Muscle layer of duodenum (tissue), 2 donors: ENCODE measurements around the gene UNC45B.
A peak's percentile ranks its signal among the peaks of the same experiment; 100 is the strongest.
"Not testable (repeated sequence)": the region's sequence is repeated elsewhere in the genome, so short reads cannot be mapped to it uniquely, and the experiment has no call there.

Experiments
- H3K27ac ChIP-seq: one replicate; pipeline ENCODE4 v1.7.0; 2013; ENCODE audit warnings: mild to moderate bottlenecking, low read length
- H3K27me3 ChIP-seq: one replicate; pipeline ENCODE4 v1.7.0; 2013; ENCODE audit warnings: low read depth, mild to moderate bottlenecking, control low read depth, low read length
- H3K36me3 ChIP-seq, 2 donors: one replicate each; pipeline ENCODE4 v1.7.0; 2013; ENCODE audit warnings: low read length in 2 of 2, control low read depth in 1 of 2, mild to moderate bottlenecking in 1 of 2; ENCODE audit not compliant: insufficient read depth in 2 of 2, control insufficient read depth in 1 of 2
- H3K4me1 ChIP-seq, 2 donors: one replicate each; pipeline ENCODE4 v1.7.0; 2013; ENCODE audit warnings: low read length in 2 of 2, mild to moderate bottlenecking in 2 of 2, control low read depth in 1 of 2, moderate library complexity in 1 of 2; ENCODE audit not compliant: insufficient read depth in 2 of 2, control insufficient read depth in 1 of 2
- H3K4me3 ChIP-seq, 2 donors: one replicate each; pipeline ENCODE4 v1.7.0; 2013; ENCODE audit warnings: low read length in 2 of 2, low read depth in 1 of 2, mild to moderate bottlenecking in 1 of 2
- H3K9me3 ChIP-seq, 2 donors: one replicate each; pipeline ENCODE4 v1.7.0; 2013; ENCODE audit warnings: low read length in 2 of 2, control low read depth in 1 of 2, mild to moderate bottlenecking in 1 of 2; ENCODE audit not compliant: control insufficient read depth in 1 of 2
- donor health status: healthy.

Gene UNC45B

GRCh38 chr17:35147375-35147905 is at the start of gene UNC45B:
Gene UNC45B (plus strand): TSS chr17:35147817. CDS start chr17:35148264, 447 bp downstream.
- H3K9me3 ChIP-seq, result no peaks in the 10 kb centered on the region
- no peaks in the 10 kb centered on the region for H3K36me3 ChIP-seq
- no peak within 1 kb of the TSS for H3K4me3 ChIP-seq
- no peak within 1 kb of the TSS for H3K27ac ChIP-seq
- no peaks in the 10 kb centered on the region for H3K4me1 ChIP-seq
- H3K27me3 ChIP-seq, result no peaks in the 10 kb centered on the region

- Histone ChIP-seq H3K4me3 (no peak overlapping the region), H3K27ac (no peak overlapping the region), H3K9me3 (no peaks in the 10 kb centered on the region), H3K4me1 (no peaks in the 10 kb centered on the region), H3K36me3 (peaks cover 10 to 38% of the 10 kb centered on the region in 2 donors), H3K27me3 (no peaks in the 10 kb centered on the region)
Observed at GRCh38 chr17:35099908-35100307, 47.7 kb upstream of the UNC45B start.

- no peak overlapping the region for H3K4me3 ChIP-seq
- H3K4me1 ChIP-seq, result no peaks in the 10 kb centered on the region
- no peaks in the 10 kb centered on the region for H3K27me3 ChIP-seq
- no peaks in the 10 kb centered on the region for H3K9me3 ChIP-seq
- peaks cover 18 to 49% of the 10 kb centered on the region in 2 donors for H3K36me3 ChIP-seq
- H3K27ac ChIP-seq, result no peak overlapping the region
Observed at GRCh38 chr17:35101036-35101435, 46.6 kb upstream of the UNC45B start.

- Histone ChIP-seq H3K9me3 (no peaks in the 10 kb centered on the region), H3K4me1 (no peaks in the 10 kb centered on the region), H3K27ac (no peak overlapping the region), H3K36me3 (peaks cover 24 to 55% of the 10 kb centered on the region in 2 donors), H3K4me3 (no peak overlapping the region), H3K27me3 (no peaks in the 10 kb centered on the region)
Observed at GRCh38 chr17:35101725-35102124, 45.9 kb upstream of the UNC45B start.

GRCh38 chr17:35103271-35103670 is 44.3 kb upstream of the UNC45B start:
- Histone ChIP-seq H3K27me3 (no peaks in the 10 kb centered on the region), H3K4me3 (no peak overlapping the region), H3K4me1 (no peaks in the 10 kb centered on the region), H3K36me3 (peaks cover 24 to 61% of the 10 kb centered on the region in 2 donors), H3K9me3 (no peaks in the 10 kb centered on the region), H3K27ac (no peak overlapping the region)

GRCh38 chr17:35104844-35105450 is 42.7 kb upstream of the UNC45B start:
- no peak overlapping the region for H3K4me3 ChIP-seq
- no peaks in the 10 kb centered on the region for H3K27me3 ChIP-seq
- no peaks in the 10 kb centered on the region for H3K4me1 ChIP-seq
- peaks cover 17 to 51% of the 10 kb centered on the region in 2 donors for H3K36me3 ChIP-seq
- H3K27ac ChIP-seq, result no peak overlapping the region
- no peaks in the 10 kb centered on the region for H3K9me3 ChIP-seq

- not testable (repeated sequence) for H3K27me3 ChIP-seq, H3K4me3 ChIP-seq, H3K9me3 ChIP-seq, H3K27ac ChIP-seq, H3K4me1 ChIP-seq
- H3K36me3 ChIP-seq, result peaks cover 8 to 15% of the 10 kb centered on the region in 2 donors
Observed at GRCh38 chr17:35110791-35111190, 36.8 kb upstream of the UNC45B start.

- Histone ChIP-seq H3K9me3 (no peaks in the 10 kb centered on the region), H3K4me1 (peaks cover 0 to 12% of the 10 kb centered on the region in 2 donors), H3K27ac (no peak overlapping the region), H3K4me3 (no peak overlapping the region), H3K27me3 (no peaks in the 10 kb centered on the region), H3K36me3 (no peaks in the 10 kb centered on the region)
Observed at GRCh38 chr17:35116845-35117244, 30.8 kb upstream of the UNC45B start.

GRCh38 chr17:35117984-35118383 is 29.6 kb upstream of the UNC45B start:
- no peaks in the 10 kb centered on the region for H3K36me3 ChIP-seq
- no peak overlapping the region for H3K4me3 ChIP-seq
- H3K27me3 ChIP-seq, result no peaks in the 10 kb centered on the region
- H3K27ac ChIP-seq, result no peak overlapping the region
- no peaks in the 10 kb centered on the region for H3K9me3 ChIP-seq
- H3K4me1 ChIP-seq, result peaks cover 0 to 12% of the 10 kb centered on the region in 2 donors

GRCh38 chr17:35119370-35120165 is 28.0 kb upstream of the UNC45B start, which contains the start of gene RAD51D:
Gene RAD51D (minus strand): TSS chr17:35119860. CDS start chr17:35119613, 247 bp downstream.
- Histone ChIP-seq H3K27me3 (no peaks in the 10 kb centered on the region), H3K4me1 (peaks cover 0 to 12% of the 10 kb centered on the region in 2 donors), H3K9me3 (no peaks in the 10 kb centered on the region), H3K36me3 (no peaks in the 10 kb centered on the region), H3K4me3 (peak within 1 kb of the TSS; percentile 74 to 82), H3K27ac (no peak within 1 kb of the TSS)

GRCh38 chr17:35121315-35121714 is 26.3 kb upstream of the UNC45B start, which contains the start of gene FNDC8:
Gene FNDC8 (plus strand): TSS chr17:35121615. CDS start chr17:35121694, 79 bp downstream.
- Histone ChIP-seq H3K4me1 (peaks cover 0 to 12% of the 10 kb centered on the region in 2 donors), H3K4me3 (no peak within 1 kb of the TSS), H3K9me3 (no peaks in the 10 kb centered on the region), H3K36me3 (no peaks in the 10 kb centered on the region), H3K27ac (no peak within 1 kb of the TSS), H3K27me3 (no peaks in the 10 kb centered on the region)
